Hematopoietic multipotent progenitor cell (in vitro differentiated cells): ENCODE results near the gene TTC12. TPM values are rescaled to one million over a fixed set of nuclear protein-coding genes. Genes with fewer than 3 reads are reported as not detected.
A peak's percentile ranks its signal among the peaks of the same experiment; 100 is the strongest.

ENCODE experiments used
- DNase-seq, 3 donors: peaks; one replicate each; pipeline ENCODE4 v3.0.0-alpha.2; 2011 to 2015; ENCODE audit warnings: low read depth in 2 of 3, low spot score in 2 of 3
- total RNA-seq: library from RNA; depleted of rRNA; stranded (reverse); fragments of >200 nt; gene quantifications from one replicate; pipeline ENCODE4 v1.2.3, GENCODE V29; 2012

Gene TTC12
- total RNA-seq = 5.1 TPM

- DNase-seq = peak; percentile 69 to 91 (median 89)
These were observed at the start of gene TTC12 for GRCh38 chr11:113314389-113315301. Gene TTC12, plus strand, starts transcription at chr11:113314583. Its CDS starts 1,675 bp downstream, at chr11:113316258.

- DNase-seq = no peak
These were observed 49.0 kb upstream of the TTC12 start for GRCh38 chr11:113265362-113265761.

GRCh38 chr11:113267493-113267892 is 46.9 kb upstream of the TTC12 start:
- no peak for DNase-seq

GRCh38 chr11:113269096-113269495 is 45.3 kb upstream of the TTC12 start:
- DNase-seq = no peak

GRCh38 chr11:113269636-113270035 is 44.7 kb upstream of the TTC12 start:
- DNase-seq = no peak

- no peak for DNase-seq
These were observed 44.3 kb upstream of the TTC12 start for GRCh38 chr11:113270080-113270479.

GRCh38 chr11:113271551-113272245 is 42.7 kb upstream of the TTC12 start:
- no peak for DNase-seq

GRCh38 chr11:113272281-113272680 is 42.1 kb upstream of the TTC12 start:
- no peak for DNase-seq

GRCh38 chr11:113272927-113273615 is 41.3 kb upstream of the TTC12 start:
- DNase-seq = no peak

GRCh38 chr11:113273720-113274119 is 40.7 kb upstream of the TTC12 start:
- no peak for DNase-seq

- DNase-seq = no peak
These were observed 39.4 kb upstream of the TTC12 start for GRCh38 chr11:113274713-113275582.

- DNase-seq = no peak
These were observed 38.8 kb upstream of the TTC12 start for GRCh38 chr11:113275602-113276001.

- DNase-seq = no peak
These were observed 37.9 kb upstream of the TTC12 start for GRCh38 chr11:113276466-113276865.

- no peak for DNase-seq
These were observed 36.5 kb upstream of the TTC12 start for GRCh38 chr11:113277907-113278306.

GRCh38 chr11:113278481-113278880 is 35.9 kb upstream of the TTC12 start:
- no peak for DNase-seq

GRCh38 chr11:113278925-113279324 is 35.5 kb upstream of the TTC12 start:
- DNase-seq = no peak

GRCh38 chr11:113279591-113279990 is 34.8 kb upstream of the TTC12 start:
- no peak for DNase-seq

GRCh38 chr11:113281052-113281725 is 33.2 kb upstream of the TTC12 start:
- no peak for DNase-seq

GRCh38 chr11:113282898-113283437 is 31.4 kb upstream of the TTC12 start:
- no peak for DNase-seq
